GM06990 (cell line): ENCODE measurements around the gene FPGT.

Source experiments
- DNase-seq: peaks from one replicate; pipeline ENCODE4 v3.0.0-alpha.2; 2011; ENCODE audit not compliant: insufficient read length; ENCODE audit errors: extremely low read depth
- H3K27me3 ChIP-seq: replicated peaks from 2 replicates; pipeline ENCODE4 v1.6.0; 2011; ENCODE audit warnings: low read length; ENCODE audit not compliant: control insufficient read depth, insufficient read depth
- H3K36me3 ChIP-seq: 2 replicates; pipeline ENCODE4 v1.5.1; 2011; ENCODE audit warnings: low read length; ENCODE audit not compliant: control insufficient read depth, insufficient read depth
- H3K4me3 ChIP-seq: replicated peaks from 2 replicates; pipeline ENCODE4 v1.5.1; 2011; ENCODE audit warnings: low read depth, mild to moderate bottlenecking, control low read depth, low read length
- CTCF ChIP-seq: IDR thresholded peaks from 2 replicates; pipeline ENCODE4 v1.5.1; 2011; ENCODE audit warnings: low read length, control low read depth, mild to moderate bottlenecking, inconsistent platforms; ENCODE audit not compliant: insufficient read depth, poor library complexity, severe bottlenecking

Gene FPGT

DNA sequence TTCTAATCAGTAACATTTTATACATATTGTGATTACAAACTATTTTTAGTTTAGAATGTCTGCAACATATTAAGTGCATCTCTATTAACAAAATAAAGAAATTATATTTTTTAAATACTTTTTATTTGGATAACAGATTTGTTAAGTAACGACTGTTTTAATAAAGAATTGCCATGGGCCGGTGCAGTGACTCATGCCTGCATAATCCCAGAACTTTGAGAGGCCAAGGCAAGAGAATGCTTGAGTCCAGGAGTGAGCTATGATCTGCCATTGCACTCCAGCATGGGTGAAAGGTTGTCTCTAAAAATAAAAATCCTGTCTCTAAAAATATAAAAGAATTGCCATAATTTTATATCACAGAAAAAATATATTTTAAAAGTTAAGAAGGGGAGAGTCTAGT, 4.1 kb upstream of the FPGT start:
- no peaks in the 10 kb centered on the region for H3K27me3 ChIP-seq
- no peak overlapping the region for H3K4me3 ChIP-seq
- no peak for DNase-seq
- H3K36me3 ChIP-seq = no peaks in the 10 kb centered on the region
- TF ChIP-seq CTCF = no peak

- Histone ChIP-seq H3K27me3 (no peaks in the 10 kb centered on the region), H3K4me3 (no peak overlapping the region), H3K36me3 (no peaks in the 10 kb centered on the region)
- DNase-seq = no peak
- TF ChIP-seq CTCF = no peak
Observed at GRCh38 chr1:74195339-74195738, 2.7 kb upstream of the FPGT start.

- no peak for TF ChIP-seq CTCF
- Histone ChIP-seq H3K4me3 (peak overlapping the region; percentile 90), H3K36me3 (no peaks in the 10 kb centered on the region), H3K27me3 (no peaks in the 10 kb centered on the region)
- no peak for DNase-seq
Observed at GRCh38 chr1:74197255-74197654, 787 bp upstream of the FPGT start.

DNA sequence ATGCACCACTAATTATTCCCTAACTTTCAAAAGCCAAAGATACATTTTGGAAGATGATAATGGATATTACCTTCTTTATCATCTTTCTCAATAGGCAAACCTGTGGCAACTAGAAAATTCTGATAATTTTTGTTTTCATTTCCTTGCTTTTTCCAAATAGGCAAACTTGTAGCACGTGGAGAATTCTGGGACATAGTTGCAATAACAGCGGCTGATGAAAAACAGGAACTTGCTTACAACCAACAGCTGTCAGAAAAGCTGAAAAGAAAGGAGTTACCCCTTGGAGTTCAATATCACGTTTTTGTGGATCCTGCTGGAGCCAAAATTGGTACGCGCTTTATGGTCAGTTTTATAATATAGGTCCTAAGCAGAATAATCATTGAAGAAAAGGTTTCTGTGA, 1.5 kb downstream of the FPGT start:
- TF ChIP-seq CTCF = no peak
- Histone ChIP-seq H3K36me3 (no peaks in the 10 kb centered on the region), H3K4me3 (no peak overlapping the region), H3K27me3 (no peaks in the 10 kb centered on the region)
- DNase-seq = no peak

DNA sequence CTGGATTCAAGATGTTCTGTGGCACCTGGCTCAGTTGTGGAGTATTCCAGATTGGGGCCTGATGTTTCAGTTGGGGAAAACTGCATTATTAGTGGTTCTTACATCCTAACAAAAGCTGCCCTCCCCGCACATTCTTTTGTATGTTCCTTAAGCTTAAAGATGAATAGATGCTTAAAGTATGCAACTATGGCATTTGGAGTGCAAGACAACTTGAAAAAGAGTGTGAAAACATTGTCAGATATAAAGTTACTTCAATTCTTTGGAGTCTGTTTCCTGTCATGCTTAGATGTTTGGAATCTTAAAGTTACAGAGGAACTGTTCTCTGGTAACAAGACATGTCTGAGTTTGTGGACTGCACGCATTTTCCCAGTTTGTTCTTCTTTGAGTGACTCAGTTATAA, 7.2 kb downstream of the FPGT start:
- no peak for DNase-seq
- Histone ChIP-seq H3K27me3 (no peaks in the 10 kb centered on the region), H3K36me3 (no peaks in the 10 kb centered on the region), H3K4me3 (no peak overlapping the region)
- TF ChIP-seq CTCF = no peak

DNA sequence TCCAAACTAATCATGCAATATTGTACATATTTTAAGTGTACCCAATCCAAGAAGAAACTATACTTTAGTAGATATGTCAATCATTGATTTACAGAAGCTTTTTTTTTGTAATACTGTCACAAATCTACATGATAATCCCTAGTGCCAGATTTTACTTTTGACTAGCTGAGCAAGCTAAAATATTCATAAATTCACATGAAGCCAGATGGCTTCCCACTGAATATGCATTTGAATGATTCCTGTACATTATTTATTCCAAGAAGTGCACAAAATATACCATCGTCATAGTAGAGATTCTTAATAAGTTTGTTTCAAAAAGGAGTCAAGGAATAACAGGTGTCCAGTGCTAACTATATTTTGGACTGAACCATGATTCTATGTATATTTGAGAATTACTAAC, 17.2 kb downstream of the FPGT start:
- Histone ChIP-seq H3K36me3 (no peaks in the 10 kb centered on the region), H3K27me3 (no peaks in the 10 kb centered on the region), H3K4me3 (no peak overlapping the region)
- no peak for DNase-seq
- no peak for TF ChIP-seq CTCF
